HS-27A (cell line): Measurements from ENCODE around the gene RANBP17.

Experiments
- DNase-seq: peaks from one replicate; pipeline ENCODE4 v3.0.0-alpha.2; 2012; ENCODE audit warnings: low read depth, missing footprints

RANBP17 gene

DNA sequence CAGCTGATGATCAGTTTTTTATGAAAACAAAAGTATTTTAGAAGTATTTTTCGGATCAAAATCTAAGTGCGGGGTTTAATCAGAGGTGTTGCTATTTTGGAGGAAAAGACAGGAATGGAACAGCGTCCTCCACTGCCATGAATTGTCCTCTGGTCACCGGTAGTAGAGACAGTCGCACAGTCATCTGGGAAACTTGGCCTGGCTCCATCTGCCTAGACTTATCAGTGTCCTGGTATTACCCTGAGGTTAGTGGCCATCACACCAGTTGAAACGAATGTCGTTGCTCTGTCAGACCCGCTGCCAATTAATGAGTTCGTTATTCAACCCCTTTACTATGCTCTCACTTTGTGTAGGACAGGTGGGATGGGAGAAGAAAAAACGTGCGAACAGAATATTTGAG, 455.4 kb downstream of the RANBP17 start:
- DNase-seq, result no peak

DNA sequence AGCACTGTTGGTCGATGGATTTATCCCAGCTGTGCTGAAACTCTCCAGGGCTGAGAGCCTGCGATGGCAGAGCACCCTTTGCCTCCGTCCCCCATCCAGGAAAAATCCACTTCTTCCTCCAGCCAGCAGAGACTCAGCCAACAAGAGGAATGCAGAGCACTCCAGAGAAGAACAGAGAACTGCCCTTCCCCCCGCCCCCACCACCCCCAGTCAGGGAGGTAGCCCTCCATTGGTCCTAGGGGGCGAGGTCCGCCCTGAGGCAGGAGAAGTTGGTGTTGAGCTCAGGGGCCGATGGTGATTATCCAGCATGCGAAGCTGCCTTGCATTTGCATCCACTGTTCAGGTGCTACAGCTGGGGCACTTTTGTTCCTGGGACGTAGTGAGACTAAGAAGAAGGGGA, 456.2 kb downstream of the RANBP17 start:
- DNase-seq, result no peak

DNA sequence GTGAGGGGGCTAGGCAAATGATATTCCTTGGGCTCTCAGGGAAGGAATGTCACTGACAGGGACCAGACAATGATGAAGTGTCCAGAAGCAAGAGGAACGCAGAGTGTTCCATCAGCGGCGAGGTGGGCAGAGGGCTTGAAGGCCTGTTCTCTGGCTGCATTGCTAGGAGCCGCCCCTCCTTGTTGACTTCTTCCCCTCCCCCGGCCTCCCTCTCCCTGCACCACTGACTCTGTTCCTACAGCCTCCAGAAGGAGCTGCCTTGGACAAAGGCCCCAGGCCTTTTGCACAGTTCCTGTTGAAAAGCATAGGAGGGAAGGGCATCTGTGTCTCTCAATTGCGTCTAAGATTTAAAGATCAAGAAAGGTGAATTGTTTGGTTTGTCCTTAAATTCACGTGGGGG, 459.6 kb downstream of the RANBP17 start:
- no peak for DNase-seq

DNA sequence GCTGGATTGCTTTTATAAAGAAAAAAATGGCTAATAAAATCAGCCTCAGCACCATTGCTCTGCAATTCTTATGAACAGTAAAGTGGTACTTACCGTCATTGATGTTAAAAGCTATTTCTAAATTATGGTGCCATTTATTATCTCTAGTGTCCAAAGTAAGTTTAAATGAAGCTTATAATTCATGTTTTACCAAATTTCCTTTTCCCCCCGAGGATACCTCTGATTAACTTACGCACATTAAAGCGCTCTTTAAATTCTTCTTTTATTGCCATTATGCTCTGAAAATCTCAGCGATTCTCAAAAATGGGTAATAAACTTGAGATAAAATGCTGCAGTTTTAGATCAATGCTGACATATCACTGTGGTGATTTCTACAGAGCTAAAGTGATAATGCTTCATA, 460.7 kb downstream of the RANBP17 start:
- no peak for DNase-seq

DNA sequence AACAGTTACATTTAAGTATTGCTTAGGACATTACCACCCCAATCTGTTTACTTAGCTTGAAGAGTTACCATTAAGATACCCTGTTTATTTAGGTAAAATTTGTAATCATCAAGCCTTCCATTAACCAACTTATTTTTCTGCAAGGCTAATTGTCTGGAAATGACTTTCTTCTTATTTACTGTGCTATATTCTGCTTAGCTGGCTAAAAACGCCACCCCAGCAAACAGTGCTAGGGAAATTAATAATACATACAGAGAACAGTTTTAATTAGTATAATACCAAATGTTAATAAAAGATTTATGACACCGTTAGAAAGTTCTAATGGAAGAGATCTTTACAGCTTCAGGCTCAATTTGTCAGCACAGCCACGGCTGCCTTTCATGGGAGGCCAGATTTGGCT, 461.2 kb downstream of the RANBP17 start:
- no peak for DNase-seq

DNA sequence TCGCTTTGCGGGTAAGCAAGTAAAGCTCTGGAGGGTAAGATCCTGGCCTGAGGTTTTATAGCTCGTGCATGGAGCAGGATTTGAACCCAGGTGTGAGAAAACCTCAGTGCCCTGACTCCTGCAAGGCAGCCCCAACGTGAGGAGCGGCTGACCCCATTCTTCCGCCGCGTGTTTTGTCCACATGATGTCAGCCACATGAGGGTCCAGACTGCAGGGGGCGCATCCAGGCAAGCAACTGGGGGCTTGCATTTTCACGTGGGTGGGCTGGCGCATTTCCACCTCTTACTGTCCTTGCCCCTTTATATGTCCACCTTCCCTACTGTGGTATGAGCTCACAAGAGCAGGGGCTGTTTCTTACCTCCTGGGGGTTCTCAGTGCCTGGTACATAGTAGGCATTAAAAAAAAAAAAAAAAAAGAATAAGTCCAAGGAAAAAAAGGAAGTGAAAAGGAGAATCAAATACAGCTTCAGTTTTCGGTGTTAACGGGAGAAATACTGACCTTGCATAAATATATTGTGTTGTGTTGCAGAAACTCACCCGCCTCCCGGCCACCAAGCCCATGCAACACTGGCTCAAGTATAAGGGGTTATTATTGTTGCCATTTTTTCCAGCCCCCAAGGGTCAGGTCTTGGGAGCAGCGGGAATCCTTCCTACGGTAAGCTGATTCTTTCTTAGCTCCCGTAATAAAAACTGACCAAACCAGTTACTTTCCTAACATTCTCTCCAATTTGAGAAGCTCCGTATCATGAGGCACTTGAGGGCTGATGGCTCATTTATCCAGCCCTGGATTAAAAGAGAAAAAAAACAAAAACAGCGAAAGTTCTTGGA, 462.2 kb downstream of the RANBP17 start:
- no peak for DNase-seq

DNA sequence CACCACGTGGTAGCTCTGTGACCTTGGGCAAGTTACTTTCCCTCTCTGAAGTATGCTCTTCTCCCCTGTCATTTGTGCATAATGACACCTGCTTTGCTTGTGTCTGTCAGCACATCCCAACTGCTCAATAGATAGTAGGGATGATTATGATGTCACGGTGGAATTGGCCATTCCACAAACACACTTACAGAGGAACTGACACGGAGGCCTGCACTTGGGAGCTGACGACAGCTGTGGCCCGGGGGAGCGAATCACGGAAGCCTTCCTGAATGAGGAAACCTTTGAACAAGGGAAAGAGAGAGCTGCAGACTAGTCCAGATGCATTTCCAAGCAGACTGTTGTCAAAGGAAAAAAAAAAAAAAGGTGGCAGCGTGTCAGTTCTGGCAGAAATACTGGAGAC, 468.2 kb downstream of the RANBP17 start:
- no peak for DNase-seq

DNA sequence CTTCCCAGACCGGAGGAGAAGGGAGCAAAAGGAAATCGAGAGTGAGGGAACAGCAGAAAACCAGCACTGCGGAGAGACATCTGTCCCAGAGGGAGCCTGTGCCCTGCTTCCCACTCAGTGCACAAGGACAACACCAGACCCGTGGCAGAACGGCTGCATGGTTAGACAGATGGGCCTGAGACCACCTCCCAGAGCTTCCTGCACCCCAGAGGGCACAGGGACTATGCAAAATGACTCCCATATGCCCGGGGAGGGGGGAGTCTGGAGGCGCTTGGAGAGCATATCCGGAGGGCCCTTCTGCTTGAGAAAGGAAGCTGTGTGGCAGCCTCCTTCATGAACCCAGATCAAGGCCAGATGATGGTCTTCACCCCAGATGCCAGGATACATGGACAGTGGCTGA, 473.8 kb downstream of the RANBP17 start:
- no peak for DNase-seq

DNA sequence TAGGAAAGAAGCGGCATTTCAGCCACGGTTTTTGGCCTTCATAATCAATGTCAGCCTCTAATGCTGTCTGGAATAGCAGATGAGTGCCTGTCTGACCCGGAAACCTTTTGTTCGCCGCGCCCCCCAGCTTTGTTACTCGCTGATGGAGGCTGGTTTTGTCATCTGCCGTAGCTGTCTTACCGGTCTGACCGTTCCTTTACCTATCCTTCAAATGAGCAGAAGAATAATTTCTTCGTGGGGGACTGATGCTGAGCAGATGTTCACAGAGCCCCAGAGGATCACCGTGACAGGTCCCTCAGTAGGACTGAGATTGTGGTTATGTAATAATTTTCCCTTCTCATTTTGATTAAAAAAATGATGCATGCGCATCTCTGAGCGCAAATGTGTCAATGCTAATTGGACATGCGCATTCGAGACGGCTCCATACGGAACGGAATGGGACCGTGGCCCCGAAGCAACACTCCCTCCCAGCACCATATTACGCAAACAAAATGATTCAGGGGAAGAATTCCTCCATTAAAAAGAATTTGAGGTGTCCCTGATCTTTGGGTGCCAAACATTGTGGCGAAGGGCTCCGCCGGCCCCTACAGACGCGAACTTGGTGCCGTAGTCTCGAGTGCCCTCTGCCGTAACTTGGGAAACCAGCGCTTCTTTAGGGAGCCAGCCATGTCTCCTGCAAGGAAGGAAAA, 474.8 kb downstream of the RANBP17 start:
- no peak for DNase-seq

DNA sequence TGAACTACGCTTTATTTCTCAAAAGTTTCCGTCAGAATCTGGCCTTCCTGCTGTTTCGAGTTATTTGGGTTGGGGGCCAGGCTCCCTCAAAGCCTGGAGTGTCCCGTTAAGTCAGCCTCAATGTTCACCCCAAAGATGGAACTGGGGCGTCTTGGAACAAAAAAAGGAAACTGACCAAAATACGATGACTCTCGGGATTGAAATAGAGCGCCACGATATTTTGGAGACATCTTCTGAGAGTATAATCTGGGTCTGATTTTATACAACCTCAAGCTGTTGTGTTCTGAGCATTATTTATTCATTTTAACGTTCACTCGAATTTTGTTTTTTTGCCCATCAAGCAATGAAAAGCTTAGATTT, 475.4 kb downstream of the RANBP17 start:
- DNase-seq, result no peak

DNA sequence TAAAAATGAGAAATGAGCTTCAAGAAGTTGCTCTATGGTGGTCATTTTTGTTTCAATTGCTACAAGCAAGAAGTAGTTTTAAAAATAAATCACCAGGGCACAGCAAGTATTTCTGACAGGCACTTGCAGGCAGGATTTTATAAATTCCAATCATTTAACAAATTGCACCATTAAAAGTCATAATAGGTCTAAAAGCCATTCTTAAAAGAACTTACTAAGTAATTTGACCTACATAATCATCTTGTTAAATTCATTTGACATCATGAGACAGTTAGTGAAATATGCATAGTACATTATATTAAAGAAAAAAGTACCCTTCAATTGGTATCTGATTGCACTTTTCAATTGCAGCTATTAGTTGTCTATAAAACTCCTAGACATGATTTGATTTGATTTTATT, 478.2 kb downstream of the RANBP17 start:
- DNase-seq, result no peak

DNA sequence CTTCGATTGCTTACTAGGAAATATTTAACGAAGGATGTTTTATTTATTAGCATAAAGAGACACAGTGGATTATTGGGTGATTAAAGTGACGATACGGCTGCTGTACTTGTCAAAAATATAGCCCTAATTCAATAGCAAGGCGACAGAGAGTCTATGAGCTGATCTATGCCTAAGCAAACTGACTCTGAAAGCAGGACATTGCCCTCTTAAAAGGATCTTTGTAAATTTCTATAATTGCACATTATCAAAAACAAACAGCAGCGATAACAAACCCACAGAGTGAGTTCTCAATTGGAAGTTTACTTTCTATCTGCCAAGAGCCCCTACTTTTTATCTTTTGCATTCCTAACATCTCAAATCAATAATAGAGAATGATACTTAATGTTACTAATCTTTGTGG, 478.7 kb downstream of the RANBP17 start:
- no peak for DNase-seq

DNA sequence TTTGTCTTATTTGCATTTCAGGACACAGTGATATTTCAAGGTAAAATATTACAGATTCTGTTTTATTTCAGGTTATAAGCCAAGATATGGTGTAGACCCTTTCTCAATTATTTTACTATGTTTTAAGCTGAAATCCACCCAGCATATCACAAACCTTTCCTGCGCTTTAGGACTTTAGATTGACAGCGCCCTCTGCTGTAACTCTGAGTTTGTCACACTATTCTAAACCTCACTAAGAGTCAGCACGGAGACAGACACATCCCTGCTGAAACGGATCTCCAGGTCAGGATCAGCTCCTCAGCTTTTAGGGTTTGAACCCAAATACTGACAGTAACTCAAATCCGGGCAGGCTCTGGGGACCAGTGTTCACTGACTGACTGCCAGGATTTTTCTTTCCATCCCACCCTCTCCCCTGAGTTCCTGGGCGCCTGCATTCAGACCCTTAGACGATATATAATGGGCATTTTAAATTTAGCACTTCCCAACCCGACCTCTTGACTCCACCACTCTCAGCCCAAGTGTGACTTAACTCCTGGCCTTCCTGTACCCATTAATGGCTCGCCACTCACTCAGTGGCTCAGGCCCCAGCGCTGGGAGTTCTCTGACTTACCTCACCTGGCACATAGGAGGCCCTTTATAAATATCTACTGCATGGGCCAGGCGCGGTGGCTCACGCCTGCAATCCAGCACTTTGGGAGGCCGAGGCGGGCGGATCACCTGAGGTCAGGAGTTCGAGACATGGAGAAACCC, 480.7 kb downstream of the RANBP17 start:
- no peak for DNase-seq

DNA sequence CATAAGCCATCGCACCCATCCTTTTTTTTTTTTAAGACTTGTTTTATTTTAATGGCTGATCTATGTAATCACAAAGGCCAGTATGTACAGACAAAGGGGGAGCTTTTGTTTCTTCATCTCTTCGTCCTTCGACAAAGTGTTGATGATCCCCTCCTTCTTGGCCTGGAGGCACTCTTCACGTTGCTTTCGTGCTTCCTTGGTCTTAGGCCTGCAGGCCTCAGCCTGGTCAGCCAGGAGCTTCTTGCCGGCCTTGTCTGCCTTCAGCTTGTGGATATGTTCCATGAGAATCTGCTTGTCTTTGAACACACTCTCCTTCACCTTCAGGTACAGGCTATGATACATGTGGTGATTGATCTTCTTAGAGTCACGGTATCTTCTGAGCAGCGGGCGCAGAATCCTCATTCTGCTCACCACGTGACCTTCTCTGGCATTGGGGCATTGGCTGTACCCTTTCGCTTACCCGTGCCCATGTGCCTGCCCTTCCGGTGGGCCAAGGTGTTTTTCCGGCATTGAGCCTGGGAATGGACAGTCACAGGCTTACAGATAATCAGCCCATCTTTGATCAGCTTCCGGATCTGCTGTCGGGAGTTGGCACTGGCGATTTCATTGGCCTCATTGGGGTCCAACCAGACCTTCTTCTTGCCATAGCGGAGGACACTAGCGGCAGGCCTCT, 483.3 kb downstream of the RANBP17 start:
- DNase-seq, result no peak
